ENCODE data around the gene SGO2.

DNA sequence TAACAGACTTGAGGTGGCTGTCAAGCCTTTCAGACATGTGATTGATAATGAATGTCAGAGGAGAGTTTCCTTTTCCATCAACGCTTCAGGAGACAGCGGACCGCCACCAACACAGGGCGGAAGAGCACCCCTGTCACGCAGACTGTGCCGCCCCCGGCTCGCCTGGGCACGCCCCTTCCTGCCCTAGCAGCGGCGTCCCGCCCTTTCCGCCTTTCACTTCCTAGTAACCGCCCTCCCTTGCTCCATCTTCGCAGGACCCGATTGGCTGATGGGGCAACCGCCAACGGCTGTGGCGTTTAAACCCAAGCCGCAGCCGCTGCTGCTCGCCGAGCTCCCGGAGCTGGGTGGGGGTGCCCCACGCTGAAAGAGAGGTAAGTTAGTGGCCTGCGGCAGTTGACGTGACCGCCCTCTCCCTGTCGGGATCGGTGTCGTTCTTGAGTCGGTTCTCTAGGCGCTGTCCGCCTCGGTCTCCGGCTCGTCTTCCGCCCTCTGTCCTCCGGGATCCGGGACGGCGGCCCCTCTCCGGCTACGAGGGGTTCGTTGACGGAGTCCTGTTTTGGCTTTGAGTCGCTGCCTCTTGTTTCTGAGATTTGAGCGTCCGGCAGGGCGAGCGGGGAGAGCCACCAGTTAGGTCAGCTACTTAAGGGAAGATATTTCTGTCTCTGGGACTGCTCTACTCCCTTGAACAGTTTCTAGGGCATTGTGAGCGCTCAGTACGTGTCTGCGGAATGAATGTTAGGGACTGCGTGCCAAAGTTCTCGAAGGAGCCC lies at the start of gene SGO2:
- no peak for TF ChIP-seq CREB5 (CRISPR knock-in tag; IDR thresholded peaks at IDR 0.05; ENCODE audit: low read depth)
- no peak for TF ChIP-seq TSHZ2 (CRISPR knock-in tag; IDR thresholded peaks at IDR 0.05)
- no peak for TF ChIP-seq ZC3H10 (CRISPR knock-in tag; IDR thresholded peaks at IDR 0.05)
- no peak for TF ChIP-seq ARNTL (CRISPR knock-in tag; IDR thresholded peaks at IDR 0.05; ENCODE audit: borderline replicate concordance, low read depth)

Data from SK-N-SH treated with all-trans-retinoic acid at 6 μM for 48 hours (cell line).